ENCODE data around the gene TMEM255B.
A peak's percentile ranks its signal among the peaks of the same experiment; 100 is the strongest.
"Not testable (repeated sequence)": the region's sequence is repeated elsewhere in the genome, so short reads cannot be mapped to it uniquely, and the experiment has no call there.

Gene TMEM255B

GRCh38 chr13:113816254-113816929 lies 57.4 kb downstream of the TMEM255B start:
- DNase-seq (ENCODE audit: low read depth in 3 of 3): no peak

- DNase-seq (ENCODE audit: low read depth in 3 of 3): peak; percentile 72 to 85 (median 77)
Measured at GRCh38 chr13:113816946-113817859, 58.2 kb downstream of the TMEM255B start.

- no peak for DNase-seq (ENCODE audit: low read depth in 3 of 3)
Measured at GRCh38 chr13:113817860-113818691, 59.0 kb downstream of the TMEM255B start.

- DNase-seq (ENCODE audit: low read depth in 3 of 3): no peak
Measured at GRCh38 chr13:113818700-113819295, 59.8 kb downstream of the TMEM255B start.

- no peak for DNase-seq (ENCODE audit: low read depth in 3 of 3)
Measured at GRCh38 chr13:113819341-113819730, 60.3 kb downstream of the TMEM255B start.

- no peak for DNase-seq (ENCODE audit: low read depth in 3 of 3)
Measured at GRCh38 chr13:113819731-113820715, 61.0 kb downstream of the TMEM255B start.

GRCh38 chr13:113820813-113821651 lies 62.0 kb downstream of the TMEM255B start:
- DNase-seq (ENCODE audit: low read depth in 3 of 3): no peak

GRCh38 chr13:113821847-113822246 lies 62.8 kb downstream of the TMEM255B start:
- DNase-seq (ENCODE audit: low read depth in 3 of 3): no peak

- no peak for DNase-seq (ENCODE audit: low read depth in 3 of 3)
Measured at GRCh38 chr13:113822266-113822665, 63.2 kb downstream of the TMEM255B start.

GRCh38 chr13:113822956-113823744 lies 64.1 kb downstream of the TMEM255B start:
- no peak for DNase-seq (ENCODE audit: low read depth in 3 of 3)

- DNase-seq (ENCODE audit: low read depth in 3 of 3): no peak
Measured at GRCh38 chr13:113823771-113824170, 64.7 kb downstream of the TMEM255B start.

GRCh38 chr13:113825841-113826240 lies 66.8 kb downstream of the TMEM255B start:
- no peak for DNase-seq (ENCODE audit: low read depth in 3 of 3)

- DNase-seq (ENCODE audit: low read depth in 3 of 3): not testable (repeated sequence)
Measured at GRCh38 chr13:113826446-113826845, 67.4 kb downstream of the TMEM255B start.

GRCh38 chr13:113827021-113827420 lies 68.0 kb downstream of the TMEM255B start:
- DNase-seq (ENCODE audit: low read depth in 3 of 3): no peak

GRCh38 chr13:113828282-113828825 lies 69.3 kb downstream of the TMEM255B start:
- DNase-seq (ENCODE audit: low read depth in 3 of 3): no peak

GRCh38 chr13:113830426-113830950 lies 71.5 kb downstream of the TMEM255B start:
- DNase-seq (ENCODE audit: low read depth in 3 of 3): not testable (repeated sequence)

GRCh38 chr13:113831061-113831460 lies 72.0 kb downstream of the TMEM255B start:
- no peak for DNase-seq (ENCODE audit: low read depth in 3 of 3)

GRCh38 chr13:113832205-113832604 lies 73.2 kb downstream of the TMEM255B start:
- no peak for DNase-seq (ENCODE audit: low read depth in 3 of 3)

Measured in stimulated activated CD4-positive, alpha-beta T cell treated with anti-CD3 and anti-CD28 coated beads, TNF-alpha, amount 100 ng/mL, for 48 hours (primary cell).